ENCODE data around the gene MTA3.
A peak's percentile ranks its signal among the peaks of the same experiment; 100 is the strongest.
"Not testable (repeated sequence)": the region's sequence is repeated elsewhere in the genome, so short reads cannot be mapped to it uniquely, and the experiment has no call there.

MTA3 gene

GRCh38 chr2:42558827-42559226 is 9.6 kb upstream of the MTA3 start:
- H3K36me3 ChIP-seq: no peaks in the 10 kb centered on the region
- no peaks in the 10 kb centered on the region for H3K27me3 ChIP-seq
- H3K4me1 ChIP-seq: no peaks in the 10 kb centered on the region
- no peak for DNase-seq
- H3K4me3 ChIP-seq: no peak overlapping the region
- H3K27ac ChIP-seq: no peak overlapping the region
- TF ChIP-seq CTCF (IDR thresholded peaks at IDR 0.05): no peak
- no peaks in the 10 kb centered on the region for H3K9me3 ChIP-seq
- intact Hi-C loops (cut with DNase I; ENCODE audit: low total_unique reads): no loop called here

GRCh38 chr2:42560133-42560532 is 8.3 kb upstream of the MTA3 start:
- intact Hi-C loops (cut with DNase I; ENCODE audit: low total_unique reads); H3K4me3 ChIP-seq; DNase-seq: not testable (repeated sequence)

GRCh38 chr2:42560899-42561298 is 7.5 kb upstream of the MTA3 start:
- no peak for DNase-seq
- Histone ChIP-seq H3K4me1 (no peaks in the 10 kb centered on the region), H3K9me3 (no peaks in the 10 kb centered on the region), H3K27ac (no peak overlapping the region), H3K4me3 (no peak overlapping the region), H3K27me3 (no peaks in the 10 kb centered on the region), H3K36me3 (no peaks in the 10 kb centered on the region)
- TF ChIP-seq CTCF (IDR thresholded peaks at IDR 0.05): no peak
- intact Hi-C loops (cut with DNase I; ENCODE audit: low total_unique reads): no loop called here

More at GRCh38 chr2:42560133-42560532, 8.3 kb upstream of the MTA3 start:
- H3K27me3 ChIP-seq, H3K9me3 ChIP-seq, H3K4me1 ChIP-seq, H3K36me3 ChIP-seq, H3K27ac ChIP-seq: not testable (repeated sequence)

GRCh38 chr2:42562474-42563144 is 5.8 kb upstream of the MTA3 start:
- intact Hi-C loops (cut with DNase I; ENCODE audit: low total_unique reads): no loop called here
- TF ChIP-seq CTCF (IDR thresholded peaks at IDR 0.05): no peak
- Histone ChIP-seq H3K27me3 (no peaks in the 10 kb centered on the region), H3K9me3 (no peaks in the 10 kb centered on the region), H3K36me3 (no peaks in the 10 kb centered on the region), H3K4me3 (no peak overlapping the region), H3K27ac (no peak overlapping the region), H3K4me1 (peaks cover 0 to 8% (median 2%) of the 10 kb centered on the region in 4 donors)
- DNase-seq: no peak

GRCh38 chr2:42566025-42566424 is 2.4 kb upstream of the MTA3 start:
- peaks cover 0 to 25% (median 13%) of the 10 kb centered on the region in 4 donors for H3K4me1 ChIP-seq
- TF ChIP-seq CTCF (IDR thresholded peaks at IDR 0.05): no peak
- no peak overlapping the region for H3K4me3 ChIP-seq
- intact Hi-C loops (cut with DNase I; ENCODE audit: low total_unique reads): no loop called here
- peak overlapping the region in 1 of 2 donors; percentile 82 for H3K27ac ChIP-seq
- H3K27me3 ChIP-seq: no peaks in the 10 kb centered on the region
- no peak for DNase-seq
- H3K36me3 ChIP-seq: no peaks in the 10 kb centered on the region
- H3K9me3 ChIP-seq: no peaks in the 10 kb centered on the region

- H3K27me3 ChIP-seq: no peaks in the 10 kb centered on the region
- no peak for TF ChIP-seq CTCF (IDR thresholded peaks at IDR 0.05)
- peak overlapping the region; percentile 82 to 90 for H3K27ac ChIP-seq
- no peak overlapping the region for H3K4me3 ChIP-seq
- H3K9me3 ChIP-seq: no peaks in the 10 kb centered on the region
- H3K36me3 ChIP-seq: no peaks in the 10 kb centered on the region
- intact Hi-C loops (cut with DNase I; ENCODE audit: low total_unique reads): no loop called here
- H3K4me1 ChIP-seq: peaks cover 0 to 25% (median 13%) of the 10 kb centered on the region in 4 donors
- DNase-seq: no peak
Observed at GRCh38 chr2:42566837-42567321, 1.6 kb upstream of the MTA3 start.
